Activated CD8-positive, alpha-beta memory T cell treated with anti-CD3 and anti-CD28 coated beads for 48 hours (primary cell): Measurements from ENCODE around the gene SLC39A2.
"Not testable (repeated sequence)": the region's sequence is repeated elsewhere in the genome, so short reads cannot be mapped to it uniquely, and the experiment has no call there.

ENCODE experiments used
- DNase-seq, 3 experiments: peaks; one replicate each; pipeline ENCODE4 v3.0.0-alpha.2; 2020; ENCODE audit warnings: low read depth in 2 of 3, low spot score in 2 of 3

SLC39A2 gene, protein sequence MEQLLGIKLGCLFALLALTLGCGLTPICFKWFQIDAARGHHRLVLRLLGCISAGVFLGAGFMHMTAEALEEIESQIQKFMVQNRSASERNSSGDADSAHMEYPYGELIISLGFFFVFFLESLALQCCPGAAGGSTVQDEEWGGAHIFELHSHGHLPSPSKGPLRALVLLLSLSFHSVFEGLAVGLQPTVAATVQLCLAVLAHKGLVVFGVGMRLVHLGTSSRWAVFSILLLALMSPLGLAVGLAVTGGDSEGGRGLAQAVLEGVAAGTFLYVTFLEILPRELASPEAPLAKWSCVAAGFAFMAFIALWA

DNA sequence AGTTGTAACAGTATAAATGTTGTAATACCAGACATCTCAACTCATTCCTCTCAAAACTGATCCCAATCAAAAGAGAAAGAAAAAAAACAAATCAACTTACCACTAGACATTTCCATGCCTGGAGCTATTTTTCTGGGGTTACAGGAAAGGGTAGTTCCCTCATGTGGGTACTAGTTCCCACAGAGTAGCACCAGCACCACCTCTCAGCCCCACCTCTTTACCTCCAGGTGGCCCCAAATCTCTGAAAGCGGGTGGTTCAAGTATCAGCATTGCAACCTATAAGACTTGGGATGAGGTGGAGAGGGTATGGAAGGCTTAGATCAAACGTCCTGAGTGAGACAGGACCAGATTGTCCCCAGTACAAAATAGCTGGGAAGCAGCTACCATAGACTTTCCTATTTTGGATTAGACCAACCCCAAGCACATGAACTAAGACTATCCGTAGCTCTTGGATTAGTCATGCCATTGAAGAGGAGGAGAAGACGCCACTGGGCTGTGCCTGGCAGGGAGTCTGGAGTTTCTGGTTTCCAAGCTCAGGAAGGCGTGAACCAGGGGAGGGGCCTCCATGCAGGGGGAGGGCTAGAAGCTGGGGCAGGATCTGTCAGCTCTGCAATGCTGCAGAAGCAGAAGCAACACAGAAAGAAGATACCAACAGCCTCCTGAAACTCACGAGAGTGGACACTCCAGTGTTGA lies at the start of gene SLC39A2:
TSS of gene SLC39A2 (plus strand) at position 620 of the 693 bp plus-strand sequence. CDS start 154 bp downstream, outside the sequence.
- DNase-seq: no peak

GRCh38 chr14:20954736-20955537 lies 44.2 kb upstream of the SLC39A2 start, which contains the start of gene RNASE2:
RNASE2 (plus strand) TSS chr14:20955487; CDS start chr14:20955772, 285 bp downstream.
- DNase-seq: not testable (repeated sequence)

GRCh38 chr14:20955538-20955873 lies 43.6 kb upstream of the SLC39A2 start:
- DNase-seq: not testable (repeated sequence)

- DNase-seq: no peak
Observed at GRCh38 chr14:20956376-20956976, 42.6 kb upstream of the SLC39A2 start.

- not testable (repeated sequence) for DNase-seq
Observed at GRCh38 chr14:20958946-20959345, 40.1 kb upstream of the SLC39A2 start.

- no peak for DNase-seq
Observed at GRCh38 chr14:20969336-20969735, 29.8 kb upstream of the SLC39A2 start.

DNA sequence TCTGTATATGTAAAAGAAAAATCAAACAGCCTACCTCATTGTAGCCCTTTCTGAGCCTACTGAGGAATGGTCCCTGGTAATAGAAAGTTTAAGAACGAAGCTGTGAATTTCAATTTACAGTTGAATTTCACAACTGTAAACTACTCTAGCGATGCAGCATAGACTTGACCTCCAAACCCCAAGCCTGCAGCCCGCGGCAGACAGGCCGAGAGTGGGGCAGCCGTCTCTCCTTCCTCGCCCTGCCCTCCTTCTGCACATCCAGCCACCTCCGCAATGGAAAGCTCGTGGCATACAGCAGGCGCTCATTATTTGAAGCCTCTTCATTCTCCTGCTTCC lies 28.5 kb upstream of the SLC39A2 start:
- DNase-seq: no peak

DNA sequence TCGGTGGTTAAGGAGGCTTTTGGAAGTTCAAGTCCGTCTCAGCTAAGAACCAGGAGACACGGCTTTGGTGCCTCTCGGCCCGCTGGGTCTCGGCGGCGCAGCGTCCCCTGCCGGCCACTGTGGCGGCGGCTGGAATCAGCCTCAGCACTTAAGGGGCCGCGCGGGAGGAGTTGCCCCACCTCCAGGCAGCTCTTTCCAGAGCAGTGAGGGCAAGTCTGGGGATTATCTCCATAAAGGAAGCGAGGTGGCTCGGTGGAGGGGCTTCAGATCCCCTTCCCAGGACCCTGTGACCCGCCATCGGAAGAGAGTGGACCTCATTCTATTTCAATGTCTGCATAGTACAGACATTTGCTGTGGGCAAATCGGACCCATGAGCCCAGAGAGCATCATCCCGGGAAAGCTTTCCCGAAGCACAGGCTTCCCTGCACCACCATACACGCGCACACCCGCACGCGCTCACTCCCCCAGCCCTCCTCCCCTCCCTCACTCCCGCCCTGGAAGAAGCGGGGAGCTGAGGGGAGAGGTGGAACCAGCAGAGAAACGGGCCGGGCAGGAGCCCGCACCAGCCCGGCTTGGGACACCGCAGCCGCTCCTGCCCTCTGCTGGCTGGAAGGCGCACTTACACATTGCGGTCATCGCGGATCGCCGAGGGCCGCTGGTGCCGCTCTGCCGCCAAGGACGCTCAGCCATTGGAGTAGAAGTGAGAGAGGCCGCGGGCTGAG lies 27.9 kb upstream of the SLC39A2 start:
- peak; percentile 59 to 67 (median 66) for DNase-seq

- no peak for DNase-seq
Observed at GRCh38 chr14:20971705-20972021, 27.4 kb upstream of the SLC39A2 start.

GRCh38 chr14:20973501-20973900 lies 25.6 kb upstream of the SLC39A2 start:
- DNase-seq: no peak

DNA sequence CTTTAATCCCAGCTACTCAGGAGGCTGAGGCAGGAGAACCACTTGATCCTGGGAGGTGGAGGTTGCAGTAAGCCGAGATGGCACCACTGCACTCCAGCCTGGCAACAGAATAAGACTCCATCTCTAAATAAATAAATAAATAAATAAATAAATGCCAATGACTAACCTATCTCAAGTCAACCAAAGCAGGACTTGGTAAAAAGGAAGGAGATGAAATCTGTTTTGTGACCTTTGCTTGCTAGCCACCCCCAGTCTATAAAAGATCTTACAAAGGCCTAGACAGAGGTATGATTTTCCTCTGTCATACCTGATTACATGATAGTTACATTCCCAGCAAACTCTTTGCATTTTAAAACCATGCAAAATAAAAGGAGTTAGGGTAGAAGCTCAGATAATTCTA lies 22.8 kb upstream of the SLC39A2 start:
- DNase-seq: no peak

DNA sequence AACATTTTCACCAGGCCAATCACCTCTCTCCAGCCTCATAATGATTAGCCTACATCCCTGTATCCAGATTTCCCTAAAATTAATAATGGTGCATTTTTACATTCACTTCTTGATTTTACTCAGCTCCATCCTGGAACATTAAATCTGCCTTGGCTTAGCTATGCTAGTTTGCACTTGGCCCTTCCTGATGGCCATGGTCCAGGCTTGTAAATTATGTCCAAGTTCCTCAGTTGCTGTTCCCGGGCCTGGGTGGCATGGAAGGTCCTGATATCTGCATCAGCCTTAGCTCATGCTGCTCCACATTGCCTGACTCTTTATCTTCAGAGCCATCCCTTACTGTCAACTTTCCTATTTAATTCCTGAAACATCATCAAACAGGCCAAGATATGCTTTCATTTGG lies 20.4 kb upstream of the SLC39A2 start:
- no peak for DNase-seq

DNA sequence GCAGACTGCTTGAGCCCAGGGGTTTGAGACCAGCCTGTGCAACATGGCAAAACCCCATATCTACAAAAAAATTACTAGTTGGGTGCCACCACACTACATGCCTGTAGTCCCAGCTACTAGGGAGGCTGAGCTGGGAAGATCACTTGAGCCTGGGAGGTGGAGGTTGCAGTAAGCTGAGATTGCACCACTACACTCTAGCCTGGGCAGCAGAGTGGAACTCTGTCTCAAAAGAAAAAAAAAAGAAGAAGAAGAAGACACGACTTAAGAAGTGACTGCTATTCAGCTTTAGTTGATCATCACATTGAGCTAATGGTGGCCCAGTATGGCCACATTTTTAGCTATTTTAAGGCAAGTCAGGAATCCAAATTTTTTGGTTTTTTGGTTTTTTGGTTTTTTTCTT lies 18.2 kb upstream of the SLC39A2 start:
- no peak for DNase-seq

- no peak for DNase-seq
Observed at GRCh38 chr14:20982646-20983369, 16.3 kb upstream of the SLC39A2 start.

DNA sequence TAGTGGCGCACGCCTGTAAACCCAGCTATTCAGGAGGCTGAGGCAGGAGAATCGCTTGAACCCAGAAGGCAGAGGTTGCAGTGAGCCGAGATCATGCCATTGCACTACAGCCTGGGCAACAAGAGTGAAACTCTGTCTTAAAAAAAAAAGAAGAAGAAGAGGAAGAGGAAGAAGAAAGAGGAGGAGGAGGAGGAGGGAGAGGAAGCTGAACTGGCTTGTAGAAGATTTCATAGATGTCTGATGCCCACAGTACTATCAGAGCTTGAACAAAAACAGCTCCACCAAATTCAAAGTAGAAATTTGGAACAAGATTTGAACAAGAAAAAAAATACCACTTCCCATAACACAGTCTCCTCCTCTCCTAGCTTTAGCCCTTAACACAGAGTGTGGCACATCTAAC lies 13.4 kb upstream of the SLC39A2 start:
- not testable (repeated sequence) for DNase-seq

- DNase-seq: no peak
Observed at GRCh38 chr14:20986811-20987210, 12.3 kb upstream of the SLC39A2 start.

GRCh38 chr14:20988717-20989470 lies 10.2 kb upstream of the SLC39A2 start:
- DNase-seq: no peak

- DNase-seq: no peak
Observed at GRCh38 chr14:20989471-20989786, 9.7 kb upstream of the SLC39A2 start.

DNA sequence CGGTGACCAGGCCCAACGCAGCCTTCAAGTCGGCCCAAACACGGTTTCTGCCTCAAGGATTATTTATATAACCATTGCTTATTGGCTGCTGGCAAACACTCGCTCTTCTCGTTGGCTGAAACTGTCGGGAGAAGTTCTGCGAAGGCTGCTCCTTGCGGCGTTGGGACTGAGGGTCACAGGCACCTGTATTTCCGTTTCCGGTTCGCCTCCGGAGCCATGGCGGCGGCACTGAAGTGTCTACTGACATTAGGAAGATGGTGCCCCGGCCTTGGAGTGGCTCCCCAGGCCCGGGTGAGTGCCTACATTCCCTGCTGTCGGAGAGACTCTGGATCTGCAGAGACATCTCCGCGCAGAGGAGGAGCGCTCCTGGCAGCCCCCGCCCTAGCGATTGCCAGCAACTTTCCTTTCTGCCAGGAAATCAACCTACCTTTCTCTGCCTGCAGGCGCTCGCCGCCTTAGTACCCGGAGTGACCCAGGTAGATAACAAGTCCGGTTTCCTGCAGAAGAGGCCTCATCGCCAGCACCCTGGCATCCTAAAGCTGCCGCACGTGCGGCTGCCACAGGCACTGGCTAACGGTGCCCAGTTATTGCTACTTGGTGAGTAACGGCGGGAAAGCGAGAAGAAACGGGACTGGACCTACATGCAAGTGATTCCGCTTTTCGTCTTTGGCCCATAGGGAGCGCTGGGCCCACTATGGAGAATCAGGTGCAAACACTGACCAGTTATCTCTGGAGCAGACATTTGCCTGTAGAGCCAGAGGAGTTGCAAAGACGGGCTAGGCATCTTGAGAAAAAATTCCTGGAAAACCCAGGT lies 9.1 kb upstream of the SLC39A2 start, which contains the start of gene METTL17:
TSS of gene METTL17 (plus strand) at position 194 of the 814 bp plus-strand sequence. CDS start at position 217, 23 bp downstream.
- peak; percentile 66 to 75 (median 70) for DNase-seq
